ENCODE results near the gene PCNX3.
"Not testable (repeated sequence)": the region's sequence is repeated elsewhere in the genome, so short reads cannot be mapped to it uniquely, and the experiment has no call there.

The PCNX3 gene

GRCh38 chr11:65663639-65664200 is 48.1 kb downstream of the PCNX3 start:
- peak overlapping the region; percentile 91 for H3K4me3 ChIP-seq (ENCODE audit: low read depth, low read length)
- DNase-seq (ENCODE audit: low read depth) = no peak
- TF ChIP-seq CTCF (IDR thresholded peaks at IDR 0.05; ENCODE audit: low read depth, low read length, missing control alignments) = no peak

GRCh38 chr11:65672180-65672860 is 56.7 kb downstream of the PCNX3 start:
- H3K4me3 ChIP-seq (ENCODE audit: low read depth, low read length) = no peak overlapping the region
- no peak for DNase-seq (ENCODE audit: low read depth)
- no peak for TF ChIP-seq CTCF (IDR thresholded peaks at IDR 0.05; ENCODE audit: low read depth, low read length, missing control alignments)

- H3K4me3 ChIP-seq (ENCODE audit: low read depth, low read length) = no peak overlapping the region
- TF ChIP-seq CTCF (IDR thresholded peaks at IDR 0.05; ENCODE audit: low read depth, low read length, missing control alignments) = no peak
- DNase-seq (ENCODE audit: low read depth) = no peak
These were observed 57.4 kb downstream of the PCNX3 start for GRCh38 chr11:65672982-65673381.

GRCh38 chr11:65680192-65680743 is 64.7 kb downstream of the PCNX3 start:
- no peak for TF ChIP-seq CTCF (IDR thresholded peaks at IDR 0.05; ENCODE audit: low read depth, low read length, missing control alignments)
- DNase-seq (ENCODE audit: low read depth) = no peak
- no peak overlapping the region for H3K4me3 ChIP-seq (ENCODE audit: low read depth, low read length)

GRCh38 chr11:65683480-65683879 is 67.9 kb downstream of the PCNX3 start:
- H3K4me3 ChIP-seq (ENCODE audit: low read depth, low read length); DNase-seq (ENCODE audit: low read depth): not testable (repeated sequence)

- DNase-seq (ENCODE audit: low read depth) = no peak
- TF ChIP-seq CTCF (IDR thresholded peaks at IDR 0.05; ENCODE audit: low read depth, low read length, missing control alignments) = no peak
- no peak overlapping the region for H3K4me3 ChIP-seq (ENCODE audit: low read depth, low read length)
These were observed 70.4 kb downstream of the PCNX3 start for GRCh38 chr11:65685981-65686380.

Measured in GM12864 (cell line).